Hepatic stellate cell (primary cell): ENCODE results near the gene GPR68.
"Not testable (repeated sequence)": the region's sequence is repeated elsewhere in the genome, so short reads cannot be mapped to it uniquely, and the experiment has no call there.

Experiments used
- DNase-seq: peaks from one replicate; pipeline ENCODE4 v3.0.0; 2011; ENCODE audit warnings: low spot score

GPR68 gene

GRCh38 chr14:91272341-91273272 is 28.1 kb upstream of the GPR68 start:
- DNase-seq = no peak

- no peak for DNase-seq
Observed at GRCh38 chr14:91271639-91272038, 27.1 kb upstream of the GPR68 start.

GRCh38 chr14:91270619-91271018 is 26.1 kb upstream of the GPR68 start:
- DNase-seq = no peak

GRCh38 chr14:91270188-91270587 is 25.7 kb upstream of the GPR68 start:
- DNase-seq = no peak

- DNase-seq = peak; percentile 58
Observed at GRCh38 chr14:91269076-91269991, 24.8 kb upstream of the GPR68 start.

GRCh38 chr14:91267965-91268437 is 23.5 kb upstream of the GPR68 start:
- no peak for DNase-seq

- not testable (repeated sequence) for DNase-seq
Observed at GRCh38 chr14:91266276-91266675, 21.8 kb upstream of the GPR68 start.

- no peak for DNase-seq
Observed at GRCh38 chr14:91265404-91265803, 20.9 kb upstream of the GPR68 start.

- DNase-seq = no peak
Observed at GRCh38 chr14:91264151-91265150, 19.9 kb upstream of the GPR68 start.

GRCh38 chr14:91263329-91263728 is 18.8 kb upstream of the GPR68 start:
- no peak for DNase-seq

GRCh38 chr14:91261986-91262549 is 17.6 kb upstream of the GPR68 start:
- DNase-seq = no peak

- no peak for DNase-seq
Observed at GRCh38 chr14:91261115-91261514, 16.6 kb upstream of the GPR68 start.

GRCh38 chr14:91258876-91259275 is 14.4 kb upstream of the GPR68 start:
- DNase-seq = no peak

GRCh38 chr14:91258011-91258618 is 13.6 kb upstream of the GPR68 start:
- no peak for DNase-seq

GRCh38 chr14:91257328-91258010 is 13.0 kb upstream of the GPR68 start:
- DNase-seq = no peak

GRCh38 chr14:91256661-91257060 is 12.2 kb upstream of the GPR68 start:
- no peak for DNase-seq

GRCh38 chr14:91255026-91255695 is 10.7 kb upstream of the GPR68 start:
- DNase-seq = no peak

- DNase-seq = no peak
Observed at GRCh38 chr14:91254461-91254860, 10.0 kb upstream of the GPR68 start.

- DNase-seq = no peak
Observed at GRCh38 chr14:91253795-91254323, 9.4 kb upstream of the GPR68 start.
